ENCODE measurements around the gene RPP14. TPM values are rescaled to one million over a fixed set of nuclear protein-coding genes. Genes with fewer than 3 reads are reported as not detected.

The RPP14 gene
- total and polyA plus RNA-seq, 2 experiments from 2014 or later = 11.7 to 18.6 TPM

GRCh38 chr3:58329150-58329921 is 23.3 kb downstream of the RPP14 start:
- H3K27me3 ChIP-seq (ENCODE audit: insufficient read depth) = peaks cover 22% of the 10 kb centered on the region

More at GRCh38 chr3:58329150-58329921, 23.3 kb downstream of the RPP14 start:
- no peak overlapping the region for H3K4me2 ChIP-seq
- H3K4me3 ChIP-seq = no peak overlapping the region
- peaks cover 8% of the 10 kb centered on the region for H3K4me1 Mint-ChIP-seq
- H3K36me3 Mint-ChIP-seq (ENCODE audit: low read depth) = no peaks in the 10 kb centered on the region
- H4K20me1 ChIP-seq (replicated peaks; ENCODE audit: insufficient read depth) = no peaks in the 10 kb centered on the region
- peaks cover 10% of the 10 kb centered on the region for H3K4me1 ChIP-seq (ENCODE audit: insufficient read depth)
- H3K9me2 ChIP-seq (ENCODE audit: insufficient read depth) = no peaks in the 10 kb centered on the region
- no peak overlapping the region for H2AFZ ChIP-seq
- DNase-seq (ENCODE audit: low spot score) = no peak
- ATAC-seq = no peak
- H3K36me3 ChIP-seq (ENCODE audit: insufficient read depth) = no peaks in the 10 kb centered on the region
- peaks cover 12% of the 10 kb centered on the region for H3K27me3 Mint-ChIP-seq (ENCODE audit: insufficient read depth, low read depth, poor library complexity)
- no peak for TF ChIP-seq ZNF462 (CRISPR knock-in tag; IDR thresholded peaks at IDR 0.05)
- TF ChIP-seq EZH2phosphoT487 (IDR thresholded peaks at IDR 0.05; ENCODE audit: unreplicated experiment) = no peak
- TF ChIP-seq CREB1 (CRISPR knock-in tag; IDR thresholded peaks at IDR 0.05; ENCODE audit: low read depth) = no peak
- no peak for TF ChIP-seq ZNF114 (CRISPR knock-in tag; IDR thresholded peaks at IDR 0.05)
- no peak for TF ChIP-seq ZNF331 (CRISPR knock-in tag; IDR thresholded peaks at IDR 0.05; ENCODE audit: low read depth)
- no peaks in the 10 kb centered on the region for H3K79me2 ChIP-seq (replicated peaks; ENCODE audit: insufficient read depth)
- no peak overlapping the region for H3K4me3 Mint-ChIP-seq
- no peak overlapping the region for H3K27ac Mint-ChIP-seq
- H3K9me3 Mint-ChIP-seq = no peaks in the 10 kb centered on the region
- H3K27ac ChIP-seq (ENCODE audit: low read depth) = no peak overlapping the region
- no peaks in the 10 kb centered on the region; the same call in 1 of the 2 replicates for H3F3A ChIP-seq (replicated peaks; ENCODE audit: low read depth)

Measured in GM23338 (cell line).